Measurements from ENCODE around the gene ALAD. TPM values are rescaled to one million over a fixed set of nuclear protein-coding genes. Genes with fewer than 3 reads are reported as not detected.

The ALAD gene
- total and polyA plus RNA-seq, 2 of the 8 experiments (the other 6 are each of a cell fraction or from before 2014, with no cell fraction given), result 8.2 to 15.3 TPM

GRCh38 chr9:113416149-113416721 lies 15.2 kb upstream of the ALAD start (continued):
- no peak for TF ChIP-seq CHD7 (IDR thresholded peaks at IDR 0.05; ENCODE audit: insufficient replicate concordance, low read length)
- TF ChIP-seq CREB1 (IDR thresholded peaks at IDR 0.05), result no peak
- TF ChIP-seq SP1 (IDR thresholded peaks at IDR 0.05; ENCODE audit: low read depth, low read length), result no peak
- no peak for TF ChIP-seq SAP30 (IDR thresholded peaks at IDR 0.05; ENCODE audit: insufficient read depth, insufficient replicate concordance, low read length)
- TF ChIP-seq KDM5A (IDR thresholded peaks at IDR 0.05; ENCODE audit: low read length), result no peak
- no peak for TF ChIP-seq BRCA1 (IDR thresholded peaks at IDR 0.05; ENCODE audit: low read depth, low read length)

Data from H1 (cell line).